ENCODE results near the gene RNF39. TPM values are rescaled to one million over a fixed set of nuclear protein-coding genes. Genes with fewer than 3 reads are reported as not detected.

RNF39 gene
- total and polyA plus RNA-seq, 2 experiments from 2014 or later = 0.50 to 0.94 TPM

DNA sequence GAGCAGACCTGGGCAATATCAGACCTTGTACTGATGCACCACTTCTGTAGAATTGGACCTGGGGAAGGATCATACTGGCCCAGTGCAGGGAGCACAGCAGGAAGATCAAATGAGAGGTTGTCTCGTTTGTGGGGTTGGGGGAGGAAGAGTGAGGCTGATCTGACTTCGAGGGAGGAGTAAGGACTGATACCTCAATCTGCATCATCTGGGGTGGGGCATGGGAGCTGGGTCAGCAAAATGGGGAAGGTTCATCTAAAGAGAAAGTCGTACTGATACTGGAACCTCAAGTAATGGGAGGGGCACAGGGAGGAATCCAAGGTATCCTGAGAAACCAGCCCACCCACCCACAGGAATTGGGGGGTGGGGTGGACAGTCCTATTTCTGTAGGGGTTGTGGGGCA lies 3.7 kb downstream of the RNF39 start:
- Mint-ChIP-seq H3K36me3 (ENCODE audit: low read depth) (peaks cover 4% of the 10 kb centered on the region; the same call in 1 of the 3 replicates), H3K9me3 (peaks cover 2% of the 10 kb centered on the region; the same call in 1 of the 3 replicates), H3K4me1 (peaks cover 37% of the 10 kb centered on the region), H3K27ac (no peak overlapping the region), H3K27me3 (ENCODE audit: insufficient read depth, low read depth, poor library complexity) (peaks cover 66% of the 10 kb centered on the region), H3K4me3 (peak overlapping the region; percentile 60)
- peak overlapping the region; percentile 78 for H3K4me2 ChIP-seq
- ATAC-seq = no peak
- no peak overlapping the region for H3K27ac ChIP-seq (ENCODE audit: low read depth)
- peak overlapping the region; percentile 83; the same call in 1 of the 2 replicates for H2AFZ ChIP-seq
- H3K4me1 ChIP-seq (ENCODE audit: insufficient read depth) = peaks cover 28% of the 10 kb centered on the region
- H3K79me2 ChIP-seq (replicated peaks; ENCODE audit: insufficient read depth) = no peaks in the 10 kb centered on the region
- TF ChIP-seq, protein P1, sequence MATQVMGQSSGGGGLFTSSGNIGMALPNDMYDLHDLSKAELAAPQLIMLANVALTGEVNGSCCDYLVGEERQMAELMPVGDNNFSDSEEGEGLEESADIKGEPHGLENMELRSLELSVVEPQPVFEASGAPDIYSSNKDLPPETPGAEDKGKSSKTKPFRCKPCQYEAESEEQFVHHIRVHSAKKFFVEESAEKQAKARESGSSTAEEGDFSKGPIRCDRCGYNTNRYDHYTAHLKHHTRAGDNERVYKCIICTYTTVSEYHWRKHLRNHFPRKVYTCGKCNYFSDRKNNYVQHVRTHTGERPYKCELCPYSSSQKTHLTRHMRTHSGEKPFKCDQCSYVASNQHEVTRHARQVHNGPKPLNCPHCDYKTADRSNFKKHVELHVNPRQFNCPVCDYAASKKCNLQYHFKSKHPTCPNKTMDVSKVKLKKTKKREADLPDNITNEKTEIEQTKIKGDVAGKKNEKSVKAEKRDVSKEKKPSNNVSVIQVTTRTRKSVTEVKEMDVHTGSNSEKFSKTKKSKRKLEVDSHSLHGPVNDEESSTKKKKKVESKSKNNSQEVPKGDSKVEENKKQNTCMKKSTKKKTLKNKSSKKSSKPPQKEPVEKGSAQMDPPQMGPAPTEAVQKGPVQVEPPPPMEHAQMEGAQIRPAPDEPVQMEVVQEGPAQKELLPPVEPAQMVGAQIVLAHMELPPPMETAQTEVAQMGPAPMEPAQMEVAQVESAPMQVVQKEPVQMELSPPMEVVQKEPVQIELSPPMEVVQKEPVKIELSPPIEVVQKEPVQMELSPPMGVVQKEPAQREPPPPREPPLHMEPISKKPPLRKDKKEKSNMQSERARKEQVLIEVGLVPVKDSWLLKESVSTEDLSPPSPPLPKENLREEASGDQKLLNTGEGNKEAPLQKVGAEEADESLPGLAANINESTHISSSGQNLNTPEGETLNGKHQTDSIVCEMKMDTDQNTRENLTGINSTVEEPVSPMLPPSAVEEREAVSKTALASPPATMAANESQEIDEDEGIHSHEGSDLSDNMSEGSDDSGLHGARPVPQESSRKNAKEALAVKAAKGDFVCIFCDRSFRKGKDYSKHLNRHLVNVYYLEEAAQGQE (IDR thresholded peaks at IDR 0.05; ENCODE audit: unreplicated experiment) = no peak
- TF ChIP-seq ZNF114 (CRISPR knock-in tag; IDR thresholded peaks at IDR 0.05) = no peak
- TF ChIP-seq EZH2phosphoT487 (IDR thresholded peaks at IDR 0.05; ENCODE audit: unreplicated experiment) = no peak
- no peak for TF ChIP-seq ZNF331 (CRISPR knock-in tag; IDR thresholded peaks at IDR 0.05; ENCODE audit: low read depth)
- TF ChIP-seq, protein P2, sequence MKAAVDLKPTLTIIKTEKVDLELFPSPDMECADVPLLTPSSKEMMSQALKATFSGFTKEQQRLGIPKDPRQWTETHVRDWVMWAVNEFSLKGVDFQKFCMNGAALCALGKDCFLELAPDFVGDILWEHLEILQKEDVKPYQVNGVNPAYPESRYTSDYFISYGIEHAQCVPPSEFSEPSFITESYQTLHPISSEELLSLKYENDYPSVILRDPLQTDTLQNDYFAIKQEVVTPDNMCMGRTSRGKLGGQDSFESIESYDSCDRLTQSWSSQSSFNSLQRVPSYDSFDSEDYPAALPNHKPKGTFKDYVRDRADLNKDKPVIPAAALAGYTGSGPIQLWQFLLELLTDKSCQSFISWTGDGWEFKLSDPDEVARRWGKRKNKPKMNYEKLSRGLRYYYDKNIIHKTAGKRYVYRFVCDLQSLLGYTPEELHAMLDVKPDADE (IDR thresholded peaks at IDR 0.05) = no peak
- TF ChIP-seq STAT1 (IDR thresholded peaks at IDR 0.05; ENCODE audit: unreplicated experiment) = no peak
- TF ChIP-seq JUNB (IDR thresholded peaks at IDR 0.05; ENCODE audit: unreplicated experiment) = no peak
- TF ChIP-seq, protein P3, sequence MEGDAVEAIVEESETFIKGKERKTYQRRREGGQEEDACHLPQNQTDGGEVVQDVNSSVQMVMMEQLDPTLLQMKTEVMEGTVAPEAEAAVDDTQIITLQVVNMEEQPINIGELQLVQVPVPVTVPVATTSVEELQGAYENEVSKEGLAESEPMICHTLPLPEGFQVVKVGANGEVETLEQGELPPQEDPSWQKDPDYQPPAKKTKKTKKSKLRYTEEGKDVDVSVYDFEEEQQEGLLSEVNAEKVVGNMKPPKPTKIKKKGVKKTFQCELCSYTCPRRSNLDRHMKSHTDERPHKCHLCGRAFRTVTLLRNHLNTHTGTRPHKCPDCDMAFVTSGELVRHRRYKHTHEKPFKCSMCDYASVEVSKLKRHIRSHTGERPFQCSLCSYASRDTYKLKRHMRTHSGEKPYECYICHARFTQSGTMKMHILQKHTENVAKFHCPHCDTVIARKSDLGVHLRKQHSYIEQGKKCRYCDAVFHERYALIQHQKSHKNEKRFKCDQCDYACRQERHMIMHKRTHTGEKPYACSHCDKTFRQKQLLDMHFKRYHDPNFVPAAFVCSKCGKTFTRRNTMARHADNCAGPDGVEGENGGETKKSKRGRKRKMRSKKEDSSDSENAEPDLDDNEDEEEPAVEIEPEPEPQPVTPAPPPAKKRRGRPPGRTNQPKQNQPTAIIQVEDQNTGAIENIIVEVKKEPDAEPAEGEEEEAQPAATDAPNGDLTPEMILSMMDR (conservative IDR thresholded peaks at IDR 0.05; ENCODE audit: low read depth in 2 of 2) = no peak
- TF ChIP-seq NANOG (IDR thresholded peaks at IDR 0.05; ENCODE audit: borderline replicate concordance) = no peak
- no peak for TF ChIP-seq EZH2 (IDR thresholded peaks at IDR 0.05; ENCODE audit: low read depth, unreplicated experiment)
- TF ChIP-seq, protein P4, sequence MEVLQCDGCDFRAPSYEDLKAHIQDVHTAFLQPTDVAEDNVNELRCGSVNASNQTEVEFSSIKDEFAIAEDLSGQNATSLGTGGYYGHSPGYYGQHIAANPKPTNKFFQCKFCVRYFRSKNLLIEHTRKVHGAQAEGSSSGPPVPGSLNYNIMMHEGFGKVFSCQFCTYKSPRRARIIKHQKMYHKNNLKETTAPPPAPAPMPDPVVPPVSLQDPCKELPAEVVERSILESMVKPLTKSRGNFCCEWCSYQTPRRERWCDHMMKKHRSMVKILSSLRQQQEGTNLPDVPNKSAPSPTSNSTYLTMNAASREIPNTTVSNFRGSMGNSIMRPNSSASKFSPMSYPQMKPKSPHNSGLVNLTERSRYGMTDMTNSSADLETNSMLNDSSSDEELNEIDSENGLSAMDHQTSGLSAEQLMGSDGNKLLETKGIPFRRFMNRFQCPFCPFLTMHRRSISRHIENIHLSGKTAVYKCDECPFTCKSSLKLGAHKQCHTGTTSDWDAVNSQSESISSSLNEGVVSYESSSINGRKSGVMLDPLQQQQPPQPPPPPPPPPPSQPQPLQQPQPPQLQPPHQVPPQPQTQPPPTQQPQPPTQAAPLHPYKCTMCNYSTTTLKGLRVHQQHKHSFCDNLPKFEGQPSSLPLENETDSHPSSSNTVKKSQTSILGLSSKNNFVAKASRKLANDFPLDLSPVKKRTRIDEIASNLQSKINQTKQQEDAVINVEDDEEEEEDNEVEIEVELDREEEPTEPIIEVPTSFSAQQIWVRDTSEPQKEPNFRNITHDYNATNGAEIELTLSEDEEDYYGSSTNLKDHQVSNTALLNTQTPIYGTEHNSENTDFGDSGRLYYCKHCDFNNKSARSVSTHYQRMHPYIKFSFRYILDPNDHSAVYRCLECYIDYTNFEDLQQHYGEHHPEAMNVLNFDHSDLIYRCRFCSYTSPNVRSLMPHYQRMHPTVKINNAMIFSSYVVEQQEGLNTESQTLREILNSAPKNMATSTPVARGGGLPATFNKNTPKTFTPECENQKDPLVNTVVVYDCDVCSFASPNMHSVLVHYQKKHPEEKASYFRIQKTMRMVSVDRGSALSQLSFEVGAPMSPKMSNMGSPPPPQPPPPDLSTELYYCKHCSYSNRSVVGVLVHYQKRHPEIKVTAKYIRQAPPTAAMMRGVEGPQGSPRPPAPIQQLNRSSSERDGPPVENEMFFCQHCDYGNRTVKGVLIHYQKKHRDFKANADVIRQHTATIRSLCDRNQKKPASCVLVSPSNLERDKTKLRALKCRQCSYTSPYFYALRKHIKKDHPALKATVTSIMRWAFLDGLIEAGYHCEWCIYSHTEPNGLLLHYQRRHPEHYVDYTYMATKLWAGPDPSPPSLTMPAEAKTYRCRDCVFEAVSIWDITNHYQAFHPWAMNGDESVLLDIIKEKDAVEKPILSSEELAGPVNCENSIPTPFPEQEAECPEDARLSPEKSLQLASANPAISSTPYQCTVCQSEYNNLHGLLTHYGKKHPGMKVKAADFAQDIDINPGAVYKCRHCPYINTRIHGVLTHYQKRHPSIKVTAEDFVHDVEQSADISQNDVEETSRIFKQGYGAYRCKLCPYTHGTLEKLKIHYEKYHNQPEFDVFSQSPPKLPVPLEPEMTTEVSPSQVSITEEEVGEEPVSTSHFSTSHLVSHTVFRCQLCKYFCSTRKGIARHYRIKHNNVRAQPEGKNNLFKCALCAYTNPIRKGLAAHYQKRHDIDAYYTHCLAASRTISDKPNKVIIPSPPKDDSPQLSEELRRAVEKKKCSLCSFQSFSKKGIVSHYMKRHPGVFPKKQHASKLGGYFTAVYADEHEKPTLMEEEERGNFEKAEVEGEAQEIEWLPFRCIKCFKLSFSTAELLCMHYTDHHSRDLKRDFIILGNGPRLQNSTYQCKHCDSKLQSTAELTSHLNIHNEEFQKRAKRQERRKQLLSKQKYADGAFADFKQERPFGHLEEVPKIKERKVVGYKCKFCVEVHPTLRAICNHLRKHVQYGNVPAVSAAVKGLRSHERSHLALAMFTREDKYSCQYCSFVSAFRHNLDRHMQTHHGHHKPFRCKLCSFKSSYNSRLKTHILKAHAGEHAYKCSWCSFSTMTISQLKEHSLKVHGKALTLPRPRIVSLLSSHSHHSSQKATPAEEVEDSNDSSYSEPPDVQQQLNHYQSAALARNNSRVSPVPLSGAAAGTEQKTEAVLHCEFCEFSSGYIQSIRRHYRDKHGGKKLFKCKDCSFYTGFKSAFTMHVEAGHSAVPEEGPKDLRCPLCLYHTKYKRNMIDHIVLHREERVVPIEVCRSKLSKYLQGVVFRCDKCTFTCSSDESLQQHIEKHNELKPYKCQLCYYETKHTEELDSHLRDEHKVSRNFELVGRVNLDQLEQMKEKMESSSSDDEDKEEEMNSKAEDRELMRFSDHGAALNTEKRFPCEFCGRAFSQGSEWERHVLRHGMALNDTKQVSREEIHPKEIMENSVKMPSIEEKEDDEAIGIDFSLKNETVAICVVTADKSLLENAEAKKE (CRISPR knock-in tag; IDR thresholded peaks at IDR 0.05) = no peak
- TF ChIP-seq POLR2AphosphoS5 (IDR thresholded peaks at IDR 0.05; ENCODE audit: low read depth) = no peak
- H3K36me3 ChIP-seq (ENCODE audit: insufficient read depth) = no peaks in the 10 kb centered on the region
- H3F3A ChIP-seq (replicated peaks; ENCODE audit: low read depth) = 0 out of 2 replicates have a peak, but pooled peaks cover 5% of the 10 kb centered on the region
- H4K20me1 ChIP-seq (replicated peaks; ENCODE audit: insufficient read depth) = peaks cover 6% of the 10 kb centered on the region; the same call in 1 of the 2 replicates
- peak overlapping the region; percentile 57 for H3K4me3 ChIP-seq
- DNase-seq (ENCODE audit: low spot score) = no peak
- peaks cover 75% of the 10 kb centered on the region for H3K27me3 ChIP-seq (ENCODE audit: insufficient read depth)
- H3K9me2 ChIP-seq (ENCODE audit: insufficient read depth) = peaks cover 2% of the 10 kb centered on the region; the same call in 1 of the 2 replicates
